Middle frontal gyrus (tissue), 1 donor: ENCODE results near the gene GP2.

Source experiments
- DNase-seq: peaks from one replicate; pipeline ENCODE4 v3.0.0-alpha.2; 2015; ENCODE audit warnings: low spot score; ENCODE audit errors: extremely low spot score

GP2 gene

GRCh38 chr16:20327444-20328041, at the start of gene GP2:
TSS of gene GP2 (minus strand) at chr16:20327513. CDS start at chr16:20326431, 1,082 bp downstream.
- no peak for DNase-seq

GRCh38 chr16:20372701-20373100, 45.4 kb upstream of the GP2 start:
- no peak for DNase-seq

- no peak for DNase-seq
These were observed 42.2 kb upstream of the GP2 start for GRCh38 chr16:20369452-20370054.

GRCh38 chr16:20364051-20364450, 36.7 kb upstream of the GP2 start:
- DNase-seq = no peak

GRCh38 chr16:20363191-20363590, 35.9 kb upstream of the GP2 start:
- no peak for DNase-seq

- DNase-seq = no peak
These were observed 32.7 kb upstream of the GP2 start for GRCh38 chr16:20359997-20360396.

GRCh38 chr16:20355114-20355782, 27.9 kb upstream of the GP2 start:
- DNase-seq = no peak

GRCh38 chr16:20353379-20353778, 26.1 kb upstream of the GP2 start:
- no peak for DNase-seq

GRCh38 chr16:20352615-20353014, 25.3 kb upstream of the GP2 start, which contains the start of gene UMOD:
TSS of gene UMOD (minus strand) at chr16:20352715. CDS start at chr16:20350737, 1,978 bp downstream.
- no peak for DNase-seq

- DNase-seq = no peak
These were observed 22.3 kb upstream of the GP2 start for GRCh38 chr16:20349615-20350014.

- DNase-seq = no peak
These were observed 21.3 kb upstream of the GP2 start for GRCh38 chr16:20348365-20349185.

- no peak for DNase-seq
These were observed 20.5 kb upstream of the GP2 start for GRCh38 chr16:20347666-20348364.

- no peak for DNase-seq
These were observed 17.3 kb upstream of the GP2 start for GRCh38 chr16:20344611-20345010.

GRCh38 chr16:20339744-20340143, 12.4 kb upstream of the GP2 start:
- no peak for DNase-seq

- DNase-seq = no peak
These were observed 9.6 kb upstream of the GP2 start for GRCh38 chr16:20336955-20337354.

- DNase-seq = no peak
These were observed 7.1 kb upstream of the GP2 start for GRCh38 chr16:20334396-20334795.

GRCh38 chr16:20333120-20333519, 5.8 kb upstream of the GP2 start:
- no peak for DNase-seq

- DNase-seq = no peak
These were observed 5.1 kb upstream of the GP2 start for GRCh38 chr16:20332411-20332810.

- no peak for DNase-seq
These were observed 4.3 kb upstream of the GP2 start for GRCh38 chr16:20331635-20332034.

- no peak for DNase-seq
These were observed 2.3 kb upstream of the GP2 start for GRCh38 chr16:20329392-20330138.

- DNase-seq = no peak
These were observed 992 bp downstream of the GP2 start for GRCh38 chr16:20326321-20326720.
